HepG2 (cell line): Measurements from ENCODE around the gene SRSF2.
A peak's percentile ranks its signal among the peaks of the same experiment; 100 is the strongest.

Experiments
- CTCF ChIP-seq: sonication (generic); formaldehyde crosslinking; IDR thresholded peaks from 2 replicates; pipeline ENCODE4 v1.5.0; 2020; ENCODE audit warnings: mild to moderate bottlenecking, missing genetic modification reagents, moderate library complexity
- GMEB1 ChIP-seq: sonication (generic); formaldehyde crosslinking; IDR thresholded peaks from 2 replicates; pipeline ENCODE4 v1.5.1; 2020; ENCODE audit warnings: missing genetic modification reagents, mild to moderate bottlenecking, borderline replicate concordance
- HCFC1 ChIP-seq: fragments of 150-350 bp; IDR thresholded peaks from 2 replicates; pipeline ENCODE4 v1.6.1; 2014; ENCODE audit warnings: low read depth, low read length
- MAZ ChIP-seq, 2 experiments: sonication (generic) in 1 of 2; formaldehyde crosslinking in 1 of 2; IDR thresholded peaks; 2 replicates each; pipeline versions ENCODE4 v1.5.0 to v1.6.1; 2012 to 2020; ENCODE audit warnings: low read depth in 2 of 2, mild to moderate bottlenecking in 2 of 2, borderline replicate concordance in 1 of 2, improper control_type of control experiment in 1 of 2, low read length in 1 of 2, missing genetic modification reagents in 1 of 2, moderate library complexity in 1 of 2
- NFYB ChIP-seq: sonication (generic); formaldehyde crosslinking; IDR thresholded peaks from 2 replicates; pipeline ENCODE4 v1.4.0; 2020; ENCODE audit warnings: missing genetic modification reagents
- POLR2AphosphoS5 ChIP-seq: IDR thresholded peaks from 2 replicates; pipeline ENCODE4 v1.6.1; 2012; ENCODE audit warnings: low read depth, low read length
- STAT6 ChIP-seq: sonication (generic); formaldehyde crosslinking; IDR thresholded peaks from 2 replicates; pipeline ENCODE4 v1.4.0; 2020; ENCODE audit warnings: missing genetic modification reagents, mild to moderate bottlenecking, borderline replicate concordance
- ZKSCAN8 ChIP-seq: IDR thresholded peaks from 2 replicates; pipeline ENCODE4 v1.6.1; 2016; ENCODE audit warnings: borderline replicate concordance, missing genetic modification reagents, missing compliant biosample characterization
- ZNF10 ChIP-seq: sonication (generic); formaldehyde crosslinking; IDR thresholded peaks from 2 replicates; pipeline ENCODE4 v1.4.0; 2020; ENCODE audit warnings: mild to moderate bottlenecking, low read depth, missing genetic modification reagents, borderline replicate concordance
- ZNF431 ChIP-seq: sonication (generic); formaldehyde crosslinking; IDR thresholded peaks from 2 replicates; pipeline ENCODE4 v1.9.0; 2022; ENCODE audit warnings: missing genetic modification reagents, low read depth, mild to moderate bottlenecking, borderline replicate concordance
- ZNF572 ChIP-seq: sonication (generic); formaldehyde crosslinking; IDR thresholded peaks from 2 replicates; pipeline ENCODE4 v1.5.1; 2020; ENCODE audit warnings: mild to moderate bottlenecking, missing genetic modification reagents
- ZNF629 ChIP-seq: sonication (generic); formaldehyde crosslinking; conservative IDR thresholded peaks from 2 replicates; pipeline ENCODE4 v1.5.0; 2020; ENCODE audit warnings: missing genetic modification reagents
- ZNF747 ChIP-seq: sonication (generic); formaldehyde crosslinking; IDR thresholded peaks from 2 replicates; pipeline ENCODE4 v1.8.1; 2023; ENCODE audit warnings: missing genetic modification reagents, mild to moderate bottlenecking, borderline replicate concordance

- TF ChIP-seq GMEB1 (CRISPR knock-in tag): no peak
- no peak for TF ChIP-seq STAT6 (CRISPR knock-in tag)
- no peak for TF ChIP-seq HCFC1
- TF ChIP-seq ZKSCAN8 (CRISPR knock-in tag): peak; percentile 47; the same call in 1 of the 2 replicates
- TF ChIP-seq MAZ (IDR thresholded peaks at IDR 0.05; ENCODE audit: borderline replicate concordance, low read depth, low read length): no peak
- TF ChIP-seq MAZ (CRISPR knock-in tag; IDR thresholded peaks at IDR 0.05; ENCODE audit: low read depth): peak; percentile 41; the same call in 1 of the 2 replicates
- 0 out of 2 replicates have a peak, but pooled peaks have one; percentile 38 for TF ChIP-seq ZNF747 (CRISPR knock-in tag)
- TF ChIP-seq ZNF10 (CRISPR knock-in tag): no peak
- TF ChIP-seq ZNF629 (CRISPR knock-in tag): no peak
- TF ChIP-seq POLR2AphosphoS5: no peak
- no peak for TF ChIP-seq CTCF
- TF ChIP-seq NFYB (CRISPR knock-in tag): no peak
- no peak for TF ChIP-seq ZNF572 (CRISPR knock-in tag)
- no peak for TF ChIP-seq ZNF431
Measured at GRCh38 chr17:76696763-76697701, 40.1 kb downstream of the SRSF2 start.
